Stimulated activated CD8-positive, alpha-beta memory T cell treated with anti-CD3 and anti-CD28 coated beads, Interleukin-4, amount 100 ng/mL, for 4 hours (primary cell): ENCODE measurements around the gene CYTH1.

ENCODE experiments used
- DNase-seq, 2 donors: peaks; one replicate each; pipeline ENCODE4 v3.0.0-alpha.2; 2020; ENCODE audit warnings: low read depth in 2 of 2, low spot score in 1 of 2

Gene CYTH1

GRCh38 chr17:78781893-78782304 is at the start of gene CYTH1:
Gene CYTH1 (minus strand): TSS chr17:78782273. CDS start chr17:78782223, 50 bp downstream.
- DNase-seq = no peak

GRCh38 chr17:78829477-78829876 is 47.4 kb upstream of the CYTH1 start:
- DNase-seq = no peak

GRCh38 chr17:78828470-78829185 is 46.6 kb upstream of the CYTH1 start:
- no peak for DNase-seq

- no peak for DNase-seq
Measured at GRCh38 chr17:78826836-78827509, 44.9 kb upstream of the CYTH1 start.

- no peak for DNase-seq
Measured at GRCh38 chr17:78826421-78826820, 44.3 kb upstream of the CYTH1 start.

- no peak for DNase-seq
Measured at GRCh38 chr17:78825696-78826095, 43.6 kb upstream of the CYTH1 start.

GRCh38 chr17:78824240-78824639 is 42.2 kb upstream of the CYTH1 start:
- no peak for DNase-seq

GRCh38 chr17:78823282-78824046 is 41.4 kb upstream of the CYTH1 start:
- no peak for DNase-seq

GRCh38 chr17:78822552-78822951 is 40.5 kb upstream of the CYTH1 start:
- no peak for DNase-seq

GRCh38 chr17:78821961-78822360 is 39.9 kb upstream of the CYTH1 start:
- no peak for DNase-seq

GRCh38 chr17:78820841-78821240 is 38.8 kb upstream of the CYTH1 start:
- DNase-seq = no peak

- DNase-seq = no peak
Measured at GRCh38 chr17:78819806-78820792, 38.0 kb upstream of the CYTH1 start.

- DNase-seq = no peak
Measured at GRCh38 chr17:78819402-78819801, 37.3 kb upstream of the CYTH1 start.

- DNase-seq = no peak
Measured at GRCh38 chr17:78818932-78819331, 36.9 kb upstream of the CYTH1 start.

- DNase-seq = no peak
Measured at GRCh38 chr17:78818152-78818846, 36.2 kb upstream of the CYTH1 start.

GRCh38 chr17:78817123-78817522 is 35.0 kb upstream of the CYTH1 start:
- DNase-seq = peak in 1 of 2 donors; percentile 43

GRCh38 chr17:78815696-78816095 is 33.6 kb upstream of the CYTH1 start:
- DNase-seq = no peak

GRCh38 chr17:78812855-78813254 is 30.8 kb upstream of the CYTH1 start:
- no peak for DNase-seq

- no peak for DNase-seq
Measured at GRCh38 chr17:78808163-78808562, 26.1 kb upstream of the CYTH1 start.

- peak in 1 of 2 donors; percentile 37 for DNase-seq
Measured at GRCh38 chr17:78806451-78806850, 24.4 kb upstream of the CYTH1 start.
